Ammon's horn (tissue), 1 donor: Measurements from ENCODE around the gene TSTD1.
"Not testable (repeated sequence)": the region's sequence is repeated elsewhere in the genome, so short reads cannot be mapped to it uniquely, and the experiment has no call there.

Source experiments
- DNase-seq: peaks from one replicate; pipeline ENCODE4 v3.0.0-alpha.2; 2016; ENCODE audit warnings: low spot score

TSTD1 gene

GRCh38 chr1:161033751-161034150 lies 5.0 kb downstream of the TSTD1 start:
- DNase-seq = no peak

- DNase-seq = no peak
Measured at GRCh38 chr1:161032409-161032808, 6.4 kb downstream of the TSTD1 start.

DNA sequence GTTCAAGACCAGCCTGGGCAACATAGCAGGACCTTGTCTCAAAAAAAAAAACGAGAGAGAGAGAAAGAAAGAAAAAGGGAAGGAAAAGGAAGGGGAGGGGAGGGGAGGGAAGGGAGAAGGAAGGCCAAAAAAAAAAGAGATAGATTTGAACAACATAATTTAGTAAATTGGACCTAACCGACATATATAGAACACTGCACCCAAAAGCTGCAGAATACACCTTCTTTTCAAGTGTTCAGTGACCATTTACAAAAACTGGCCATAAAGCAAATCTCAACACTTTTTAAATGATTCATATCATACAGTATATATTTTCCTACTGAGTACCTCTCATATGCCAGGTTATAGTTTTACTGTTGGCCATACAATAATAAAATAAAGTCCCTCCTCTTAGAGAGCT lies 6.9 kb downstream of the TSTD1 start:
- no peak for DNase-seq

DNA sequence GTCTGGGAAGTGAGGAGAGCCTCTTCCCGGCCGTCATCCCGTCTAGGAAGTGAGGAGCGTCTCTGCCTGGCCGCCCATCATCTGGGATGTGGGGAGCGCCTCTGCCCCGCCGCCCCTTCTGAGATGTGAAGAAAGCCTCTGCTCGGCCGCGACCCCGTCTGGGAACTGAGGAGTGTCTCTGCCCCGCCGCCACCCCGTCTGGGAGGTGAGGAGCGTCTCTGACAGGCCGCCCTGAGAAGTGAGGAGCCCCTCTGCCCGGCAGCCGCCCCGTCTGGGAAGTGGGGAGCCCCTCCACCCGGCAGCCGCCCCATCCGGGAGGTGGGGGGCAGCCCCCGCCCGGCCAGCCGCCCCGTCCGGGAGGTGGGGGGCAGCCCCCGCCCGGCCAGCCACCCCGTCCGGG lies 9.3 kb downstream of the TSTD1 start:
- DNase-seq = not testable (repeated sequence)

DNA sequence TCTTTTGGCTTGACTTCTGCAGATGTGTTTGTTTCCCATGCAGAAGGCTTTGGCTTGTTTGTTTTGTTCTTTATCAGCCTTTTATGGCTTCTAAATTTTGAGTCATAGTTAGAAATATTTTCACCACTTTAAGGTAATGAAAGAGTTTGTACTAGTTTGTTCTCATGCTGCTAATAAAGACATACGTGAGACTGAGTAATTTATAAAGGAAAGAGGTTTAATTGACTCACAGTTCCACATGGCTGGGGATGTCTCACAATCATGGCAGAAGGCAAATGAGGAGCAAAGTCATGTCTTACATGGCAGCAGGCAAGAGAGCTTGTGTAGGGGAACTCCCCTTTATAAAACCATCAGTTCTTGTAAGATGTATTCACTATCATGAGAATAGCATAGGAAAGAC lies 11.8 kb downstream of the TSTD1 start:
- not testable (repeated sequence) for DNase-seq

DNA sequence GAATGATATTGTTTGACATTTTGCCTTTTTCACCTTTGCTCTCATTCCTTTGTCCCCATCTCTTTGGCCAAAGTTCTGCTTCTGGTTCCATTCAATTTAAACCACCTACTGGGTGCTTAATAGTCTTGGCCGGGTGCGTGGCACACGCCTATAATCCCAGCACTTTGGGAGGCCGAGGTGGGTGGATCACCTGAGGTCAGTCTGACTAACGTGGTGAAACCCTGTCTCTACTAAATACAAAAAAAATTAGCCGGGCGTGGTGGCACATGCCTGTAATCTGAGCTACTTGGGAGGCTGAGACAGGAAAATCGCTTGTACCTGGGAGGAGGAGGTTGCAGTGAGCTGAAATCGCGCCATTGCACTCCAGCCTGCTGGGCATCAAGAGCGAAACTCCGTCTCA lies 16.3 kb downstream of the TSTD1 start:
- DNase-seq = not testable (repeated sequence)

DNA sequence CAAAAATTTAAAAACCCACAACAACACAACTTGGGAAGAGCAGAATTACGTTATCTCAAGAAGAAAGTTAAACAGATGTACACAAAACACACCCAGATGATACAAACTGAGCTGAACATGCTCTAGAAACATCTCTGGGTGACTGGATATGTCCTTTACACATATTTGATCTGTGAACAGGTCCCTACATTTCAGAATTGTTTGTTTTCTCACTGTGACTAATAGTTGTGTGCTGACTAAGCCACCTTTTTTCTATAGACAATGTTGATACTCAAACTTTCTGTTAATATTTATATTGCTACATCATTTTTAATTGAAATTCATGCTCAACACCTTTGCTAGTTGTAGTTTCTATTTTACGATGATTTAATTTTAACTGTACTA lies 16.8 kb downstream of the TSTD1 start:
- no peak for DNase-seq

- peak; percentile 54 for DNase-seq
Measured at GRCh38 chr1:161021165-161021969, 17.4 kb downstream of the TSTD1 start.

DNA sequence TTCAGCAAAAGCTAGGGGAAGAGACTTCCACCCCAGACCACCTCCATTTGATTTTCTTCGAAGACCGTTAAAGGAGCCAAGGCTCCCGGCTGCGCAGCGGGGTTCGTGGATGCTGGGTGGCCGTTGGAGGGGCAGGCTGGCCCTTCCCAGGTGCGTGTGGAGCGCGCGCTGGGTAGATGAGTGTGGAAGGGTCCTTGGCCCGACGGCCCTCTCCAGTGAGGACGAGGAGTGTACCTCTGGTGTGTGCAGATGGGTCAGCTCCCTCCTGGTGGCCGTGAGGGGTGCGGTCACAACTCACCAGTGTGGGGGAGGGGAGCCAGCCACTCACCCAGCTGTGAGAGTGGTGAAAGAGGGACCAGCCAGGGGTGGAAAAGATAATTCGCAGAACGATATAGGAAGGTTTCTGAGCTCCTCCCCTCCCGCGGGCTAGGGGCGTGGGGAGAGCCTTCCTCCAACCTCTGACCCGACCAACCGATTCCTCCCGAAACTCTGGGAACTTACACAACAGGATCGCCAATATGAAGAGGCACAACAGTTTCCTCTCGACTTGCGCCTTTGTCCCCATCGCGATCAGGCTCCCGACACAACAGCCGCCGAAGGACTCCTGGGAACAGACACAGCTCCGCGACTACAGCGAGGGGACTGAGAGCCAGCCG lies 18.1 kb downstream of the TSTD1 start, which contains the start of gene F11R:
Gene F11R (minus strand): TSS at position 644 of the 656 bp plus-strand sequence. CDS start 79 bp downstream, at position 565.
- DNase-seq = no peak

GRCh38 chr1:161019751-161020495 lies 18.8 kb downstream of the TSTD1 start:
- DNase-seq = no peak

GRCh38 chr1:161019111-161019660 lies 19.6 kb downstream of the TSTD1 start:
- DNase-seq = not testable (repeated sequence)

DNA sequence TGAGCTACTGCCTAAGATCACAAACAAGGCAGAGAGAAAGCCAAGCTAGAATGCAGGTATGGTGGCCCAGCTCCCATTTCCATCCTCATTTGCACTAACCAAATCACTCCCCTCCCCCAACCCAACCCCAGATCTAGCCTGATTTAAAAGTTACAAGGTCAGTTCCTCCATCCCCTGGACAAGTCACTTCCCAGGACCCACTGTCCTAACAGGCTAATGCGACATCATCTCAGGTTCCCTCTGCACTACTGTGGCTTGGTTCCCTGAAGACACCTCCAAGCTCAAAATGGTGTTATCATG lies 20.2 kb downstream of the TSTD1 start:
- DNase-seq = no peak

GRCh38 chr1:161017756-161018630 lies 20.8 kb downstream of the TSTD1 start:
- no peak for DNase-seq

DNA sequence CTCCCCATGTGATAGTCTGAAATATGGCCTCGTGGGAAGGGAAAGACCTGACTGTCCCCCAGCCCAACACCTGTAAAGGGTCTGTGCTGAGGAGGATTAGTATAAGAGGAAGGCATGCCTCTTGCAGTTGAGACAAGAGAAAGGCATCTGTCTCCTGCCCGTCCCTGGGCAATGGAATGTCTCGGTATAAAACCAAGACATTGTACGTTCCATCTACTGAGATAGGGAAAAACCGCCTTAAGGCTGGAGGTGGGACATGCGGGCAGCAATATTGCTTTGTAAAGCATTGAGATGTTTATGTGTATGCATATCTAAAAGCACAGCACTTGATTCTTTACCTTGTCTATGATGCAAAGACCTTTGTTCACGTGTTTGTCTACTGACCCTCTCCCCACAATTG lies 21.6 kb downstream of the TSTD1 start:
- DNase-seq = not testable (repeated sequence)

- DNase-seq = not testable (repeated sequence)
Measured at GRCh38 chr1:161016683-161017082, 22.1 kb downstream of the TSTD1 start.

- DNase-seq = peak; percentile 79
Measured at GRCh38 chr1:161013488-161014230, 25.1 kb downstream of the TSTD1 start.

DNA sequence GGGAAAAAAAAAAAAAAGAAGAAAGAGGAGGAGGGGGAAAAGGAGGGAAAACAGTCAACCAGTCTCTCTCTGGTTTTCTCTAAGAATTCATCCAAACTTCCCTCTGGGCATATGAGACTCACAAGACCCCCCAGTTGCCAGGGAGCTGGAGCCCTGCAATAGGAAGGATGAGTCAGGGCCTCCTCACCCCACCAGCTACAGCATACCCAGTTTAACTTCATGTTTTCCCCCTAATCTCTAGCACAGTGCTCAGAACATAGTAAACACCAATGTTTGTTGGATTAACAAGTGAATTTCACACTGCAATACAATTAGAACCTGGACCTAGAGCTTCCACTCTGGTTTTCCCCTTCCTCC lies 25.7 kb downstream of the TSTD1 start:
- no peak for DNase-seq

GRCh38 chr1:161012420-161012819 lies 26.3 kb downstream of the TSTD1 start:
- no peak for DNase-seq

- no peak for DNase-seq
Measured at GRCh38 chr1:161009602-161010211, 29.1 kb downstream of the TSTD1 start.

DNA sequence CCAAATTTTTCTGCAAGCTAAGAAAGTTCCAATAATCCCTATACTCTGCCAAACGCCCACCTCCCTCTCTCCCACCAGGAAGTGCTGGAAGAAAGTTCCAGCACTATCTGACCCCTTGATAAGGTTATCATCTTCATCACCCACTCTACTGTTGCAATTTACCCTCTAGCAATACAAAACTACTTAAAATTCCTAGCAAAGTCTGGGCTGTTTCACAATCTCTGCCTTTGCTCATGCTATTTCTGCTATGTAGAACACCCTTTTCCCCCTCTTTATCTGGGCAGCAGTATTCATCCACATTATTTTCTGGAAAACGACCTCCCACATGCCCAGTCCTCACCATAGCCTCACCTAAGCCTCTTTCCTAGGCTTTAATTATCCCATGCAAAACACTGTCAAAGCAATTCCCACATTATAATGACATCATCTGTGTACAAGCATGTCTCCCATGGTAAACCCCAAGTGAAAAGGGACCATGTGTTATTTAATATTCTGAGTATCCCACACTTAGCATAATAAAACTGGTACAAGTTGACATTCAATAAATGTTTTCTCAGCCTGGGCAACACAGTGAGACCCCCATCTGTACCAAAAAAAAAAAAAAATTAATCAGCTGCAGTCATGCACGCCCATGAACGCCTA lies 29.8 kb downstream of the TSTD1 start:
- DNase-seq = no peak
